Measurements from ENCODE around the gene IDE. TPM values are rescaled to one million over a fixed set of nuclear protein-coding genes. Genes with fewer than 3 reads are reported as not detected.
A peak's percentile ranks its signal among the peaks of the same experiment; 100 is the strongest.

Gene IDE
- total and polyA plus RNA-seq, 10 of the 15 experiments (the other 5 are each of a cell fraction or from before 2014, with no cell fraction given) = 11.6 to 54.5 (median 33.6) TPM

DNA sequence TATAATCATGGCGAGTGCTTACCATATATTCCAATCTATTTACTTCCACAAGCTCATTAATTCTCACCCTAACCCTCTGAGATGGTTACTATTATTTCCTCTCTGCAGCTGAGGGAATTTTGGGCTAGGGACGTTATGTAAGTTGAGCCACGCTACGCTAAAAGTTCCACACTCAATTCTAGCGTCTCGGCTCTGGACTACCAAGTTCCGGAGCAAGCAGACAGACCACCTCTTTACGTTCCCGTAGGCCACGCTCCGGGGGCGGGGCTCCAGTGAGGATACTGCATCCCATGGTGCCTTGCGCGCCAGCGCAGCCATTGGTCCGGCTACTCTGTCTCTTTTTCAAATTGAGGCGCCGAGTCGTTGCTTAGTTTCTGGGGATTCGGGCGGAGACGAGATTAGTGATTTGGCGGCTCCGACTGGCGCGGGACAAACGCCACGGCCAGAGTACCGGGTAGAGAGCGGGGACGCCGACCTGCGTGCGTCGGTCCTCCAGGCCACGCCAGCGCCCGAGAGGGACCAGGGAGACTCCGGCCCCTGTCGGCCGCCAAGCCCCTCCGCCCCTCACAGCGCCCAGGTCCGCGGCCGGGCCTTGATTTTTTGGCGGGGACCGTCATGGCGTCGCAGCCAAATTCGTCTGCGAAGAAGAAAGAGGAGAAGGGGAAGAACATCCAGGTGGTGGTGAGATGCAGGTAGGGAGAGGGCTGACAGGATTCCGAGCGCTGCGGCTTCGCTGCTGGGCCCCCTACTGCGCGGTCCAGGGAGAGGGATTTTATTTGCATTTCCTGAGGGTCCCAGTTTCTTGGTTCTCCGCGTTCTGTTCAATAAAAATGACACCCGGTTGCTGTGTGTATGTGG lies 19.1 kb upstream of the IDE start, which contains the start of gene KIF11 (continued):
- TF ChIP-seq, protein P1, sequence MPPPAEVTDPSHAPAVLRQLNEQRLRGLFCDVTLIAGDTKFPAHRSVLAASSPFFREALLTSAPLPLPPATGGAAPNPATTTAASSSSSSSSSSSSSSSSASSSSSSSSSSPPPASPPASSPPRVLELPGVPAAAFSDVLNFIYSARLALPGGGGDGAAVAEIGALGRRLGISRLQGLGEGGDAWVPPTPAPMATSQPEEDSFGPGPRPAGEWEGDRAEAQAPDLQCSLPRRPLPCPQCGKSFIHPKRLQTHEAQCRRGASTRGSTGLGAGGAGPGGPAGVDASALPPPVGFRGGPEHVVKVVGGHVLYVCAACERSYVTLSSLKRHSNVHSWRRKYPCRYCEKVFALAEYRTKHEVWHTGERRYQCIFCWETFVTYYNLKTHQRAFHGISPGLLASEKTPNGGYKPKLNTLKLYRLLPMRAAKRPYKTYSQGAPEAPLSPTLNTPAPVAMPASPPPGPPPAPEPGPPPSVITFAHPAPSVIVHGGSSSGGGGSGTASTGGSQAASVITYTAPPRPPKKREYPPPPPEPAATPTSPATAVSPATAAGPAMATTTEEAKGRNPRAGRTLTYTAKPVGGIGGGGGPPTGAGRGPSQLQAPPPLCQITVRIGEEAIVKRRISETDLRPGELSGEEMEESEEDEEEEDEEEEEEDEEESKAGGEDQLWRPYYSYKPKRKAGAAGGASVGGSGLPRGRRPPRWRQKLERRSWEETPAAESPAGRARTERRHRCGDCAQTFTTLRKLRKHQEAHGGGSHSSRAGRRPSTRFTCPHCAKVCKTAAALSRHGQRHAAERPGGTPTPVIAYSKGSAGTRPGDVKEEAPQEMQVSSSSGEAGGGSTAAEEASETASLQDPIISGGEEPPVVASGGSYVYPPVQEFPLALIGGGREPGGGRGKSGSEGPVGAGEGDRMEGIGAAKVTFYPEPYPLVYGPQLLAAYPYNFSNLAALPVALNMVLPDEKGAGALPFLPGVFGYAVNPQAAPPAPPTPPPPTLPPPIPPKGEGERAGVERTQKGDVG (CRISPR knock-in tag; IDR thresholded peaks at IDR 0.05) = no peak
- TF ChIP-seq RAD21 (IDR thresholded peaks at IDR 0.05; ENCODE audit: insufficient read depth, low read depth, low read length) (no peak), CHD2 (IDR thresholded peaks at IDR 0.05; ENCODE audit: borderline replicate concordance, low read depth, low read length) (no peak; the same call in 1 of the 2 replicates), RB1 (IDR thresholded peaks at IDR 0.05; ENCODE audit: borderline replicate concordance) (peak; percentile 88; the same call in 1 of the 2 replicates), CEBPB (IDR thresholded peaks at IDR 0.05; ENCODE audit: borderline replicate concordance in 1 of 2, low read depth in 2 of 2, low read length in 2 of 2) (no peak), GABPA (IDR thresholded peaks at IDR 0.05; ENCODE audit: low read depth) (no peak), EZH2 (IDR thresholded peaks at IDR 0.05; ENCODE audit: borderline replicate concordance, control insufficient read depth, low read depth, low read length) (no peak), HDGF (IDR thresholded peaks at IDR 0.05) (no peak), SRF (IDR thresholded peaks at IDR 0.05; ENCODE audit: low read depth in 2 of 2, low read length in 2 of 2) (no peak), POLR2AphosphoS5 (IDR thresholded peaks at IDR 0.05; ENCODE audit: low read length) (peak; percentile 98), ETV6 (conservative IDR thresholded peaks at IDR 0.05 in 1 of 2, IDR thresholded peaks at IDR 0.05 in 1 of 2; ENCODE audit: borderline replicate concordance in 1 of 2, low read depth in 1 of 2) (no peak), ASH2L (IDR thresholded peaks at IDR 0.05; ENCODE audit: borderline replicate concordance, low read depth) (peak; percentile 97), STAT1 (conservative IDR thresholded peaks at IDR 0.05) (0 out of 2 replicates have a peak, but pooled peaks have one; percentile 18), RELA (IDR thresholded peaks at IDR 0.05; ENCODE audit: borderline replicate concordance, partially characterized antibody) (peak; percentile 32), NFIC (IDR thresholded peaks at IDR 0.05; ENCODE audit: low read depth, low read length) (no peak), HDAC6 (IDR thresholded peaks at IDR 0.05; ENCODE audit: unreplicated experiment) (peak; percentile 68)
- TF ChIP-seq, protein P2, sequence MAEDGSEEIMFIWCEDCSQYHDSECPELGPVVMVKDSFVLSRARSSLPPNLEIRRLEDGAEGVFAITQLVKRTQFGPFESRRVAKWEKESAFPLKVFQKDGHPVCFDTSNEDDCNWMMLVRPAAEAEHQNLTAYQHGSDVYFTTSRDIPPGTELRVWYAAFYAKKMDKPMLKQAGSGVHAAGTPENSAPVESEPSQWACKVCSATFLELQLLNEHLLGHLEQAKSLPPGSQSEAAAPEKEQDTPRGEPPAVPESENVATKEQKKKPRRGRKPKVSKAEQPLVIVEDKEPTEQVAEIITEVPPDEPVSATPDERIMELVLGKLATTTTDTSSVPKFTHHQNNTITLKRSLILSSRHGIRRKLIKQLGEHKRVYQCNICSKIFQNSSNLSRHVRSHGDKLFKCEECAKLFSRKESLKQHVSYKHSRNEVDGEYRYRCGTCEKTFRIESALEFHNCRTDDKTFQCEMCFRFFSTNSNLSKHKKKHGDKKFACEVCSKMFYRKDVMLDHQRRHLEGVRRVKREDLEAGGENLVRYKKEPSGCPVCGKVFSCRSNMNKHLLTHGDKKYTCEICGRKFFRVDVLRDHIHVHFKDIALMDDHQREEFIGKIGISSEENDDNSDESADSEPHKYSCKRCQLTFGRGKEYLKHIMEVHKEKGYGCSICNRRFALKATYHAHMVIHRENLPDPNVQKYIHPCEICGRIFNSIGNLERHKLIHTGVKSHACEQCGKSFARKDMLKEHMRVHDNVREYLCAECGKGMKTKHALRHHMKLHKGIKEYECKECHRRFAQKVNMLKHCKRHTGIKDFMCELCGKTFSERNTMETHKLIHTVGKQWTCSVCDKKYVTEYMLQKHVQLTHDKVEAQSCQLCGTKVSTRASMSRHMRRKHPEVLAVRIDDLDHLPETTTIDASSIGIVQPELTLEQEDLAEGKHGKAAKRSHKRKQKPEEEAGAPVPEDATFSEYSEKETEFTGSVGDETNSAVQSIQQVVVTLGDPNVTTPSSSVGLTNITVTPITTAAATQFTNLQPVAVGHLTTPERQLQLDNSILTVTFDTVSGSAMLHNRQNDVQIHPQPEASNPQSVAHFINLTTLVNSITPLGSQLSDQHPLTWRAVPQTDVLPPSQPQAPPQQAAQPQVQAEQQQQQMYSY (CRISPR knock-in tag; IDR thresholded peaks at IDR 0.05) = no peak
- TF ChIP-seq, protein P3, sequence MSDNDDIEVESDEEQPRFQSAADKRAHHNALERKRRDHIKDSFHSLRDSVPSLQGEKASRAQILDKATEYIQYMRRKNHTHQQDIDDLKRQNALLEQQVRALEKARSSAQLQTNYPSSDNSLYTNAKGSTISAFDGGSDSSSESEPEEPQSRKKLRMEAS (IDR thresholded peaks at IDR 0.05; ENCODE audit: low read depth, low read length) = peak; percentile 62
- TF ChIP-seq, protein P4, sequence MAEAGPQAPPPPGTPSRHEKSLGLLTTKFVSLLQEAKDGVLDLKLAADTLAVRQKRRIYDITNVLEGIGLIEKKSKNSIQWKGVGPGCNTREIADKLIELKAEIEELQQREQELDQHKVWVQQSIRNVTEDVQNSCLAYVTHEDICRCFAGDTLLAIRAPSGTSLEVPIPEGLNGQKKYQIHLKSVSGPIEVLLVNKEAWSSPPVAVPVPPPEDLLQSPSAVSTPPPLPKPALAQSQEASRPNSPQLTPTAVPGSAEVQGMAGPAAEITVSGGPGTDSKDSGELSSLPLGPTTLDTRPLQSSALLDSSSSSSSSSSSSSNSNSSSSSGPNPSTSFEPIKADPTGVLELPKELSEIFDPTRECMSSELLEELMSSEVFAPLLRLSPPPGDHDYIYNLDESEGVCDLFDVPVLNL (IDR thresholded peaks at IDR 0.05; ENCODE audit: low read depth, low read length) = peak; percentile 95

All from GM12878 (cell line).